A549 (cell line): ENCODE measurements around the gene C2orf49. TPM values are rescaled to one million over a fixed set of nuclear protein-coding genes. Genes with fewer than 3 reads are reported as not detected.

ENCODE experiments used
- ATAC-seq, 2 experiments: fragments of 200-7000 bp in 1 of 2; fragments of >200 bp in 1 of 2; cut with Nextera tagmentation in 1 of 2; cut with Tn5 transposase in 1 of 2; 3 replicates each; pipeline versions ENCODE4 v1.8.0 to v1.9.1; 2018 to 2020; ENCODE audit warnings: mild to moderate bottlenecking in 1 of 2, moderate library complexity in 1 of 2
- CTCF ChIA-PET: fragments of 300-600 bp; sonication (Branson Sonifier 250); formaldehyde crosslinking; extraction: SDS; loops from one replicate; lab custom pipeline; 2021; ENCODE audit warnings: antibody characterized with exemption, inconsistent platforms; lab: Yijun Ruan, JAX
- POLR2A ChIA-PET: fragments of 350-600 bp; formaldehyde crosslinking; extraction: SDS; loops from one replicate; lab custom pipeline; 2021; ENCODE audit warnings: antibody characterized with exemption, inconsistent platforms; lab: Yijun Ruan, JAX
- DNase-seq, 2 experiments: peaks; one replicate each; pipeline versions ENCODE4 v3.0.0 to v3.0.0-alpha.2; 2011 to 2016; ENCODE audit warnings: low read depth in 1 of 2, low spot score in 1 of 2
- FAIRE-seq: peaks from 2 replicates; lab custom pipeline; 2011; peaks lifted over from hg19 to GRCh38; lab: Jason Lieb, UNC
- H3K27ac ChIP-seq, 2 experiments: fragments of >200 bp; sonication (Bioruptor Twin); formaldehyde crosslinking; 3 replicates each; pipeline ENCODE4 v1.5.1; 2016 to 2017
- H3K4me1 ChIP-seq: fragments of >200 bp; sonication (Bioruptor Twin); formaldehyde crosslinking; 3 replicates; pipeline ENCODE4 v1.6.1; 2016
- H3K4me2 ChIP-seq: fragments of >200 bp; sonication (Bioruptor Twin); formaldehyde crosslinking; 3 replicates; pipeline ENCODE4 v1.6.1; 2016
- H3K4me3 ChIP-seq: fragments of >200 bp; sonication (Bioruptor Twin); formaldehyde crosslinking; 3 replicates; pipeline ENCODE4 v1.5.1; 2016
- H3K9me3 ChIP-seq: fragments of >200 bp; sonication (Bioruptor Twin); formaldehyde crosslinking; 3 replicates; pipeline ENCODE4 v1.6.1; 2016
- CBX2 ChIP-seq: fragments of 200-600 bp; sonication (generic); IDR thresholded peaks from 2 replicates; pipeline ENCODE4 v1.6.1; 2016; ENCODE audit warnings: low read depth, mild to moderate bottlenecking, borderline replicate concordance
- CBX8 ChIP-seq: fragments of 200-600 bp; sonication (generic); IDR thresholded peaks from 2 replicates; pipeline ENCODE4 v1.6.1; 2016
- CEBPB ChIP-seq, 2 experiments: fragments of >200 bp in 1 of 2; sonication (Bioruptor Twin) in 1 of 2; formaldehyde crosslinking in 1 of 2; IDR thresholded peaks; 2 replicates each; pipeline ENCODE4 v1.6.1; 2012 to 2016
- FOSB ChIP-seq: fragments of 250-450 bp; sonication (Bioruptor Pico); IDR thresholded peaks from 2 replicates; pipeline ENCODE4 v1.5.0; 2020; ENCODE audit warnings: mild to moderate bottlenecking, moderate library complexity
- JUN ChIP-seq, 2 experiments: fragments of >200 bp; sonication (Bioruptor Twin); formaldehyde crosslinking; IDR thresholded peaks; 2 replicates in 1 of 2; 3 replicates in 1 of 2; pipeline ENCODE4 v1.6.1; 2016 to 2017
- NPAS2 ChIP-seq: fragments of 250-450 bp; sonication (Bioruptor Pico); IDR thresholded peaks from 2 replicates; pipeline ENCODE4 v1.8.0; 2022; ENCODE audit warnings: mild to moderate bottlenecking, moderate library complexity, borderline replicate concordance
- POLR2A ChIP-seq: IDR thresholded peaks from 2 replicates; pipeline ENCODE4 v1.6.1; 2012; ENCODE audit warnings: mild to moderate bottlenecking, low read length
- POLR2AphosphoS2 ChIP-seq: conservative IDR thresholded peaks from 2 replicates; pipeline ENCODE4 v1.6.1; 2012; ENCODE audit warnings: low read length, improper control_type of control experiment, inconsistent platforms
- RARB ChIP-seq: fragments of 250-450 bp; sonication (Bioruptor Pico); IDR thresholded peaks from 2 replicates; pipeline ENCODE4 v1.8.0; 2021; ENCODE audit warnings: mild to moderate bottlenecking, moderate library complexity
- RCOR1 ChIP-seq: fragments of 150-350 bp; IDR thresholded peaks from 2 replicates; pipeline ENCODE4 v1.6.1; 2014; ENCODE audit warnings: antibody characterized with exemption, low read length, low read depth
- RFX5 ChIP-seq: fragments of 450-650 bp; IDR thresholded peaks from 2 replicates; pipeline ENCODE4 v1.7.1; 2014; ENCODE audit warnings: antibody characterized with exemption, mild to moderate bottlenecking, moderate library complexity
- RNF2 ChIP-seq: fragments of 200-600 bp; sonication (generic); IDR thresholded peaks from 2 replicates; pipeline ENCODE4 v1.6.1; 2016; ENCODE audit warnings: low read depth, mild to moderate bottlenecking, antibody characterized with exemption, moderate library complexity, borderline replicate concordance
- ZC3H11A ChIP-seq: fragments of 450-650 bp; IDR thresholded peaks from 2 replicates; pipeline ENCODE4 v1.6.1; 2014; ENCODE audit warnings: antibody characterized with exemption, mild to moderate bottlenecking
- ZFP36 ChIP-seq: fragments of 450-650 bp; IDR thresholded peaks from 2 replicates; pipeline ENCODE4 v1.6.1; 2014; ENCODE audit warnings: borderline replicate concordance; ENCODE audit not compliant: partially characterized antibody
- WGBS: methylation state at CpG from one replicate; pipeline ENCODE4 v1.1.6; 2017; ENCODE audit errors: missing lambda C conversion rate; 5-methylcytosine and 5-hydroxymethylcytosine counted together
- polyA plus RNA-seq, 4 experiments: library from polyadenylated mRNA; depleted of rRNA in 3 of 4; stranded (reverse); fragments of >200 nt; fragmentation: RNase III in 1 of 4; extraction: RNeasy Plus Mini Kit Qiagen cat#74134 plus additional on column Dnase treatment in 1 of 4; gene quantifications; 2 replicates in 3 of 4; 3 replicates in 1 of 4; pipeline ENCODE4 v1.2.3, GENCODE V29; 2011 to 2017
- TF ChIP-seq, protein P1 (sequence below): fragments of >200 bp; sonication (Bioruptor Twin); formaldehyde crosslinking; IDR thresholded peaks from 2 replicates; pipeline ENCODE4 v1.6.1; 2016
- TF ChIP-seq, protein P2 (sequence below): fragments of 150-350 bp; IDR thresholded peaks from 2 replicates; pipeline ENCODE4 v1.6.1; 2014; ENCODE audit warnings: low read depth, mild to moderate bottlenecking, low read length
- TF ChIP-seq, protein P3 (sequence below): IDR thresholded peaks from 2 replicates; pipeline ENCODE4 v1.6.1; 2012; ENCODE audit warnings: low read depth, borderline replicate concordance
- TF ChIP-seq, protein P4 (sequence below): IDR thresholded peaks from 2 replicates; pipeline ENCODE4 v1.6.1; 2012
- TF ChIP-seq, protein P5 (sequence below): fragments of 200-600 bp; sonication (generic); IDR thresholded peaks from 2 replicates; pipeline ENCODE4 v1.6.1; 2016; ENCODE audit warnings: antibody characterized with exemption, mild to moderate bottlenecking, moderate library complexity
- TF ChIP-seq, protein P6 (sequence below): fragments of 250-450 bp; sonication (Bioruptor Pico); IDR thresholded peaks from 2 replicates; pipeline ENCODE4 v1.5.0; 2020; ENCODE audit warnings: low read depth, mild to moderate bottlenecking, moderate library complexity

C2orf49 gene
- polyA plus RNA-seq, 2 of the 4 experiments (the other 2 are of a cell fraction), result 19.4 to 25.7 TPM

DNA sequence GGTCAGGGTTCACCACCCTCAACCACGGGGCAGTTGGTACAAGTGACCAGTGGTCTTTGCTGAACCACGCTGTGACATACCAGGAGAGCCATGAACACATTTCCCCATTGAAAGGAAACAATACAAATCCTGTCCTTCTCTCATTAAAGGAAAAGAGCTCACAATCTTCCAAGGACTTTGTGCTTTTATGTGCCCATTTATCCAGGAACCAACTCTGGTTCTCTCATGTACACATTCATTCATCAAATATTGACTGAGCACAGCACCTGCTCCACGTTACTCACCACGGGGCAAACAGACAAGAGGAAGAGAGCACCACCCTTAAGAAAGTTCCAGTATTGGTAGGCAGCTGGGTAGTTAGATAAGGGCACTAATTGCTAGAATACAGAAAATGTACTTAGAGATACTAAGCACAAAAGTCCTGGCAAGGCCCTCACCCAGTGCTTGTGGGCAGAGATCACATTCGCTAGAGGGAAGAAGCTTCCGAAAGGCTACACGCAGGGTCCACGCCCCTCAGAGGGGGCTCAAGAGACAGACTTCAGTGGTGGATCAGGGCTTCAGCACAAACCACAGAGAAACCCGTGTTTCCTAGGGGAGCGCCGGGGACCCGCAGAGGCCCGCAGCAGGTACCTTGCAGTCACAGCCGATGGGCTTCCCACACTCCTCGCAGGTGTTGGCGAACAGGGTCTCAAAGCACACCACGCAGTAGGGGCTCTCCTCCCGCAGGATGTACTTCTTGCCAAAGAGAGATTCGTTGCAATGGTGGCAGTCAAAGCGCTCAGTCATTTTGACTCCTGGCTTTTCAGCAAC, 48.6 kb downstream of the C2orf49 start:
- 79% methylated on average over 19 of the region's 20 CpGs for WGBS
- Histone ChIP-seq H3K4me2 (no peak overlapping the region), H3K4me3 (no peak overlapping the region), H3K9me3 (no peaks in the 10 kb centered on the region), H3K4me1 (peaks cover 34% of the 10 kb centered on the region), H3K27ac (peak overlapping the region in 1 of 2 experiments; percentile 50; a peak in 1 of 6 replicates)
- ChIA-PET CTCF (interaction anchor here (0.8 to 2.8 kb wide), 3 partner anchors 18 to 136 kb away, joined by 3 to 10 read pairs (median 4); no protein-coding TSS in a partner anchor), POLR2A (no interaction called here)
- TF ChIP-seq CBX2, result no peak
- TF ChIP-seq, protein P1, sequence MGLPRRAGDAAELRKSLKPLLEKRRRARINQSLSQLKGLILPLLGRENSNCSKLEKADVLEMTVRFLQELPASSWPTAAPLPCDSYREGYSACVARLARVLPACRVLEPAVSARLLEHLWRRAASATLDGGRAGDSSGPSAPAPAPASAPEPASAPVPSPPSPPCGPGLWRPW, result no peak
- TF ChIP-seq, protein P2, sequence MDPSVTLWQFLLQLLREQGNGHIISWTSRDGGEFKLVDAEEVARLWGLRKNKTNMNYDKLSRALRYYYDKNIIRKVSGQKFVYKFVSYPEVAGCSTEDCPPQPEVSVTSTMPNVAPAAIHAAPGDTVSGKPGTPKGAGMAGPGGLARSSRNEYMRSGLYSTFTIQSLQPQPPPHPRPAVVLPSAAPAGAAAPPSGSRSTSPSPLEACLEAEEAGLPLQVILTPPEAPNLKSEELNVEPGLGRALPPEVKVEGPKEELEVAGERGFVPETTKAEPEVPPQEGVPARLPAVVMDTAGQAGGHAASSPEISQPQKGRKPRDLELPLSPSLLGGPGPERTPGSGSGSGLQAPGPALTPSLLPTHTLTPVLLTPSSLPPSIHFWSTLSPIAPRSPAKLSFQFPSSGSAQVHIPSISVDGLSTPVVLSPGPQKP, result no peak
- TF ChIP-seq, protein P3, sequence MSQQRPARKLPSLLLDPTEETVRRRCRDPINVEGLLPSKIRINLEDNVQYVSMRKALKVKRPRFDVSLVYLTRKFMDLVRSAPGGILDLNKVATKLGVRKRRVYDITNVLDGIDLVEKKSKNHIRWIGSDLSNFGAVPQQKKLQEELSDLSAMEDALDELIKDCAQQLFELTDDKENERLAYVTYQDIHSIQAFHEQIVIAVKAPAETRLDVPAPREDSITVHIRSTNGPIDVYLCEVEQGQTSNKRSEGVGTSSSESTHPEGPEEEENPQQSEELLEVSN, result no peak
- TF ChIP-seq POLR2A, result no peak
- TF ChIP-seq NPAS2 (CRISPR knock-in tag), result no peak
- TF ChIP-seq, protein P4, sequence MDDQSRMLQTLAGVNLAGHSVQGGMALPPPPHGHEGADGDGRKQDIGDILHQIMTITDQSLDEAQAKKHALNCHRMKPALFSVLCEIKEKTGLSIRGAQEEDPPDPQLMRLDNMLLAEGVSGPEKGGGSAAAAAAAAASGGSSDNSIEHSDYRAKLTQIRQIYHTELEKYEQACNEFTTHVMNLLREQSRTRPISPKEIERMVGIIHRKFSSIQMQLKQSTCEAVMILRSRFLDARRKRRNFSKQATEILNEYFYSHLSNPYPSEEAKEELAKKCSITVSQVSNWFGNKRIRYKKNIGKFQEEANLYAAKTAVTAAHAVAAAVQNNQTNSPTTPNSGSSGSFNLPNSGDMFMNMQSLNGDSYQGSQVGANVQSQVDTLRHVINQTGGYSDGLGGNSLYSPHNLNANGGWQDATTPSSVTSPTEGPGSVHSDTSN, result no peak
- TF ChIP-seq CBX8, result no peak
- TF ChIP-seq RNF2, result no peak
- TF ChIP-seq RCOR1, result no peak
- TF ChIP-seq, protein P5, sequence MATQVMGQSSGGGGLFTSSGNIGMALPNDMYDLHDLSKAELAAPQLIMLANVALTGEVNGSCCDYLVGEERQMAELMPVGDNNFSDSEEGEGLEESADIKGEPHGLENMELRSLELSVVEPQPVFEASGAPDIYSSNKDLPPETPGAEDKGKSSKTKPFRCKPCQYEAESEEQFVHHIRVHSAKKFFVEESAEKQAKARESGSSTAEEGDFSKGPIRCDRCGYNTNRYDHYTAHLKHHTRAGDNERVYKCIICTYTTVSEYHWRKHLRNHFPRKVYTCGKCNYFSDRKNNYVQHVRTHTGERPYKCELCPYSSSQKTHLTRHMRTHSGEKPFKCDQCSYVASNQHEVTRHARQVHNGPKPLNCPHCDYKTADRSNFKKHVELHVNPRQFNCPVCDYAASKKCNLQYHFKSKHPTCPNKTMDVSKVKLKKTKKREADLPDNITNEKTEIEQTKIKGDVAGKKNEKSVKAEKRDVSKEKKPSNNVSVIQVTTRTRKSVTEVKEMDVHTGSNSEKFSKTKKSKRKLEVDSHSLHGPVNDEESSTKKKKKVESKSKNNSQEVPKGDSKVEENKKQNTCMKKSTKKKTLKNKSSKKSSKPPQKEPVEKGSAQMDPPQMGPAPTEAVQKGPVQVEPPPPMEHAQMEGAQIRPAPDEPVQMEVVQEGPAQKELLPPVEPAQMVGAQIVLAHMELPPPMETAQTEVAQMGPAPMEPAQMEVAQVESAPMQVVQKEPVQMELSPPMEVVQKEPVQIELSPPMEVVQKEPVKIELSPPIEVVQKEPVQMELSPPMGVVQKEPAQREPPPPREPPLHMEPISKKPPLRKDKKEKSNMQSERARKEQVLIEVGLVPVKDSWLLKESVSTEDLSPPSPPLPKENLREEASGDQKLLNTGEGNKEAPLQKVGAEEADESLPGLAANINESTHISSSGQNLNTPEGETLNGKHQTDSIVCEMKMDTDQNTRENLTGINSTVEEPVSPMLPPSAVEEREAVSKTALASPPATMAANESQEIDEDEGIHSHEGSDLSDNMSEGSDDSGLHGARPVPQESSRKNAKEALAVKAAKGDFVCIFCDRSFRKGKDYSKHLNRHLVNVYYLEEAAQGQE, result no peak
- no peak for TF ChIP-seq ZC3H11A
- TF ChIP-seq RFX5, result no peak
- no peak for TF ChIP-seq POLR2AphosphoS2
- TF ChIP-seq, protein P6, sequence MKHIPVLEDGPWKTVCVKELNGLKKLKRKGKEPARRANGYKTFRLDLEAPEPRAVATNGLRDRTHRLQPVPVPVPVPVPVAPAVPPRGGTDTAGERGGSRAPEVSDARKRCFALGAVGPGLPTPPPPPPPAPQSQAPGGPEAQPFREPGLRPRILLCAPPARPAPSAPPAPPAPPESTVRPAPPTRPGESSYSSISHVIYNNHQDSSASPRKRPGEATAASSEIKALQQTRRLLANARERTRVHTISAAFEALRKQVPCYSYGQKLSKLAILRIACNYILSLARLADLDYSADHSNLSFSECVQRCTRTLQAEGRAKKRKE (CRISPR knock-in tag), result no peak
- TF ChIP-seq ZFP36, result no peak
- TF ChIP-seq CEBPB (IDR thresholded peaks at IDR 0.05), result no peak
- no peak for DNase-seq
- ATAC-seq, result no peak
- no peak for FAIRE-seq

DNA sequence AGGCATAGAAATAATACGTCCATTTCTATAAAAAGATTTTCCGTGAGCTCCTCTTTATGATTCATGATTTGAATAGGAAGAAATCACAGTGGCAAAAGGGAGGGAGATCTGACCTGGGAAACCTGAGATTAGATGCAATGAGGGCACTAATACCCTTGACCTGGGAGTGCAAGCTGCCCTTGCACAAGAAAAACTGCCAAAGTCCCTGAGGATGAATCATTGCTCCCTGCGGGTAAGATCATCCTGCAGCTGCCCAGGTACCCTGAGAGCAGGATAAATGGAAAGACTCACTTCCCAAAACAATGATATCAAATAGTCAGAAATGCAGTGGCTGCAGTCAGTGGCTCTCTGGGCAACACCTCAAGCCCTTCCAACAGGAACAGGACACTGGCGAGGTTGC, 49.9 kb downstream of the C2orf49 start:
- Histone ChIP-seq H3K4me3 (no peak overlapping the region), H3K4me2 (peak overlapping the region; percentile 15; the same call in 1 of the 3 replicates), H3K27ac (peak overlapping the region in 1 of 2 experiments; percentile 62; a peak in 3 of 6 replicates), H3K4me1 (peaks cover 46% of the 10 kb centered on the region), H3K9me3 (no peaks in the 10 kb centered on the region)
- no peak for DNase-seq
- ChIA-PET CTCF (interaction anchor here (0.7 to 2.8 kb wide), 5 partner anchors 13 to 135 kb away, joined by 3 to 10 read pairs (median 3); no protein-coding TSS in a partner anchor), POLR2A (no interaction called here)
- TF ChIP-seq RARB (CRISPR knock-in tag) (no peak), FOSB (no peak), CEBPB (IDR thresholded peaks at IDR 0.05) (peak in 1 of 2 experiments; percentile 52; a peak in 1 of 4 replicates), JUN (IDR thresholded peaks at IDR 0.05) (no peak)
- no peak for ATAC-seq
- FAIRE-seq, result no peak
- WGBS, result 61% methylated on average over 4 of the region's 4 CpGs
